Measurements from ENCODE around the gene PHPT1.
"Not testable (repeated sequence)": the region's sequence is repeated elsewhere in the genome, so short reads cannot be mapped to it uniquely, and the experiment has no call there.

The PHPT1 gene

DNA sequence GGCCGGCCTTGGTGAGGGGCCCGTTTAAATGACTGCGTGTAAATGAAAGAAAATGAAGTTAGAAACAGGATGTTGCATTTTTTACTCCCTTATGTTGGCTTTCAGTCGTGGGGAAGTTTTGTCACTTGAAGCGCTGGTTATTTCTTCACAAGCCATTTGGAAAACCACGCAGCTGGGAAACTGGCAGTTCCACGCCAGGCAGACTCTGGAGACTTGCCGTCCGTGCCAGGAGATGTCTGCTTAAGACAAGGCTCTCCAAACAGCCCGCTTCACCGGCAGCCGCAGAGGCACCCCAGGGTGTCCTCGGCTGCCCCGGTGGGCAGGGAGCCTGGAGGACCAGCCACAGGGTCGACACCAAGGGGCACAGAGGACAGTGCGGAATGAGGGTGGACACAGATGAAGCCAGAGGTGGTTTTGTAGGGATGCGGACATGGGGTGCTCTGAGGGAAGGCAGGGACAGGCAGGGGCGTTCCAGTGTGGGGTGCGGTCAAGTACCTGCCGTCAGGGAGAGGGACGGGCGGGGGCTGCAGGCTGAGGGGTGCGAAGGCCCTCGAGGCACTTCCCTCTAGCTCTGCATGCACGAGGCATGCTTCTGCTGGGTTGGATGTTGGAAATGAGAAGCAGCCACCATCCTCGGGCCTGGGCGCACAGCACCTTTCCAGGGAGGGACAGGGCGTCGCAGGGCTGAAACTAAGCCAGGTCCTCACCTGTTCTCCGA is 18.0 kb upstream of the PHPT1 start:
- no peak for DNase-seq (ENCODE audit: extremely low spot score)
- POLR2A ChIA-PET, result no interaction called here
- CTCF ChIA-PET, result interaction anchor here (3.2 kb wide), 1 partner anchor 11 kb away, joined by 14 read pairs; the partner anchor contains the start of gene AJM1
- no peak for TF ChIP-seq CTCF (IDR thresholded peaks at IDR 0.05; ENCODE audit: control extremely low read depth, extremely low read depth, low read depth, missing control alignments)

GRCh38 chr9:136831720-136832104 is 17.5 kb upstream of the PHPT1 start:
- no peak for DNase-seq (ENCODE audit: extremely low spot score)
- CTCF ChIA-PET, result interaction anchor here (0.8 to 3.2 kb wide), 2 partner anchors 11 to 199 kb away, joined by 3 to 14 read pairs; partner anchors contain the start of gene AJM1
- POLR2A ChIA-PET, result no interaction called here
- TF ChIP-seq CTCF (IDR thresholded peaks at IDR 0.05; ENCODE audit: control extremely low read depth, extremely low read depth, low read depth, missing control alignments), result no peak

DNA sequence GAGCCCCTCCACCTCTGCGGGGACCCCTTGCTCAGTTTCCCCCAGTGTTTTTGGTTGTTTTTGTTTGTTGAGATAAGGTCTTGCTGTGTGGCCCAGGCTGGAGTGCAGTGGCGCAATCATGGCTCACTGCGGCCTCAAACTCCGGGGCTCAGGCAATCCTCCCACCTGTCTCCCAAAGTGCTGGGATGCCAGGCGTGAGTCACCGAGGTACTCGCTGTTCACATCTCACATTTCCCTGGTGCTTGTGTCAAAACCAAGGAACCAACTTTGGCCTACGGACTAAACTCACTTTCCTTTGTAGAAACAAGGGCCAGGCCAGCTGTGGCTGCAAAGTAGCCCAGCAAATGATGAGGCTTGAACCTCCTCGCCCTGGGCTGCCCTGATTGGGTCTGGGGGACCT is 16.6 kb upstream of the PHPT1 start:
- CTCF ChIA-PET, result interaction anchor here (0.8 to 3.2 kb wide), 2 partner anchors 10 to 199 kb away, joined by 3 to 14 read pairs; partner anchors contain the start of gene AJM1
- DNase-seq (ENCODE audit: extremely low spot score), result no peak
- TF ChIP-seq CTCF (IDR thresholded peaks at IDR 0.05; ENCODE audit: control extremely low read depth, extremely low read depth, low read depth, missing control alignments), result no peak
- POLR2A ChIA-PET, result no interaction called here

- DNase-seq (ENCODE audit: extremely low spot score); POLR2A ChIA-PET: not testable (repeated sequence)
- CTCF ChIA-PET, result interaction anchor here (0.9 to 1.1 kb wide), 3 partner anchors 9 to 13 kb away, joined by 3 to 5 read pairs (median 4); partner anchors contain the start of gene AJM1
These were observed 15.7 kb upstream of the PHPT1 start for GRCh38 chr9:136833381-136834048.

GRCh38 chr9:136835162-136835931 is 13.9 kb upstream of the PHPT1 start:
- ChIA-PET CTCF (no interaction called here), POLR2A (no interaction called here)
- no peak for TF ChIP-seq CTCF (IDR thresholded peaks at IDR 0.05; ENCODE audit: control extremely low read depth, extremely low read depth, low read depth, missing control alignments)
- no peak for DNase-seq (ENCODE audit: extremely low spot score)

DNA sequence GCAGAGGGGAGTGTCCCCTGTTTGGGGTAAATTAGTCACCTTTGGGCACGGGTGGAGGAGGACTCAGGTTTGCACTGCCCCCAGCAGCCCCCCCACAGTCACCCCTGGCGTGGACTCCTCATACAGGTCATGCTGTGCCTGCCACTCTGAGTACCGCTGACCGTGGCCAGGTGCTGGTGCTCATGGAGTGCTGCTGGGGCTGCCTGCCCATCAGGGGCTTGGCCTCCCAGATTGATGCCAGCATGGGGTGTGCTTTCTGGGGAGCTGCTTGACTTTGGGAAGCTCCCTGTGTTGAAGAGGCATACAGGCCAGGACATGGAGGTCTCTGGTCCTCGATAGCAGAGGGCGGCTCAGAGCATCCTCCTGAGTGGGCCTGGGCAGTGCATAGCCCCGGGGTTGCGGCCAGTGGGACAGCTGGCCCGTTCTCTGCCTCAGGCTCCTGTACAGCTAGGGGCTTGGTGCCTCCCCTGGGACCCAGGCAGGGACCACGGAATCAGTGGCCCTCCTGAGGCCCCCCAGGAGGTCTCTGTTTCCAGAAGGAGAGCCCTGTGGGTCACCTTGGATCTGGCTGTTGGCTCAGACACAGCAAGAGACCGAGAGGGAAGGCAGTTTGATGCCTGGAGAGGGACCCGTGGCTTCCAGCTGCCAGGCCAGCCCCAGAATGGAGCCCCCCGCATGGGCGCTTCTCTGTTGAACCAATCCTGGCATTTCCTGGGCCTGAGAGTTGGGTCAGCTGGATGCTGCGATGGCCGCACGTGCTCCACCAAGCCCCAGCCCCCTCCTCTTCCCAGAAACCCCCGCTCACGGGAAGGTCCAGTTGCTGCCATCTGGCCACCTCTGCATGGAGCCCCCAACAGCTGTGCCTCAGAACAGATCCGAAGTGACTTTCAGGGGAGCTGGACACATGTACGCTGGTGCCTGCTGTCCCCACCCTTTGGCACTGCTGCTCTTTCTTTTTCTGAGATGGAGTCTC is 13.0 kb upstream of the PHPT1 start:
- no peak for TF ChIP-seq CTCF (IDR thresholded peaks at IDR 0.05; ENCODE audit: control extremely low read depth, extremely low read depth, low read depth, missing control alignments)
- no peak for DNase-seq (ENCODE audit: extremely low spot score)
- CTCF ChIA-PET, result interaction anchor here (1.4 kb wide), 1 partner anchor 260 kb away, joined by 3 read pairs; no protein-coding TSS in a partner anchor
- POLR2A ChIA-PET, result no interaction called here

Measured in GM10248 (cell line).